Subcutaneous adipose tissue (tissue), 4 donors: ENCODE data around the gene HEXA. TPM values are rescaled to one million over a fixed set of nuclear protein-coding genes. Genes with fewer than 3 reads are reported as not detected.

Source experiments
- total RNA-seq, 4 donors: library from RNA; depleted of rRNA; stranded (reverse); fragments of >200 nt; gene quantifications; one replicate each; pipeline ENCODE4 v1.1.0, GENCODE V29; 2016
- TF ChIP-seq, protein P1 (sequence below): fragments of 450-650 bp; IDR thresholded peaks from one replicate; pipeline ENCODE4 v1.5.1; 2016; ENCODE audit warnings: low read depth, mild to moderate bottlenecking, control low read depth, antibody characterized with exemption, moderate library complexity

Gene HEXA
- total RNA-seq, 4 donors from 2014 or later, result 59.8 to 210 (median 105) TPM

DNA sequence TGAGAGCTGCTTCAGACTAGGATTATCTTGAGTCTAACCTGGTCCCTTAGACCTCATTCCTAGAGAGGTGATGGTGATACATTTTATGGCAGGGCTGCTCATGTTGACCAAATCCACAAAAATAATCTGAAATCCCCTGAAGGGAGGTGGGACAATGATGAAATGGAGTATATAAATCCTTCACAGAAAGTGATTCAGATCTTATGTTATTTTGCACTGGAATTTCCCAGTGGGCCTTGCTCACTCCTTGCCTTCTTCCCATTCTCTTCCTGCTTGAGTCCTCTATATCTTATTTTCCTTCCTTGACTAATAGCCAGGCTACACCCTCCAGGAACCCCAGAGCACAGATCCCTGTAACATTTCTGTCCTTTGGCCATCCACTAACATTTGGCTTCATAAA, 11.9 kb upstream of the HEXA start:
- TF ChIP-seq, protein P1, sequence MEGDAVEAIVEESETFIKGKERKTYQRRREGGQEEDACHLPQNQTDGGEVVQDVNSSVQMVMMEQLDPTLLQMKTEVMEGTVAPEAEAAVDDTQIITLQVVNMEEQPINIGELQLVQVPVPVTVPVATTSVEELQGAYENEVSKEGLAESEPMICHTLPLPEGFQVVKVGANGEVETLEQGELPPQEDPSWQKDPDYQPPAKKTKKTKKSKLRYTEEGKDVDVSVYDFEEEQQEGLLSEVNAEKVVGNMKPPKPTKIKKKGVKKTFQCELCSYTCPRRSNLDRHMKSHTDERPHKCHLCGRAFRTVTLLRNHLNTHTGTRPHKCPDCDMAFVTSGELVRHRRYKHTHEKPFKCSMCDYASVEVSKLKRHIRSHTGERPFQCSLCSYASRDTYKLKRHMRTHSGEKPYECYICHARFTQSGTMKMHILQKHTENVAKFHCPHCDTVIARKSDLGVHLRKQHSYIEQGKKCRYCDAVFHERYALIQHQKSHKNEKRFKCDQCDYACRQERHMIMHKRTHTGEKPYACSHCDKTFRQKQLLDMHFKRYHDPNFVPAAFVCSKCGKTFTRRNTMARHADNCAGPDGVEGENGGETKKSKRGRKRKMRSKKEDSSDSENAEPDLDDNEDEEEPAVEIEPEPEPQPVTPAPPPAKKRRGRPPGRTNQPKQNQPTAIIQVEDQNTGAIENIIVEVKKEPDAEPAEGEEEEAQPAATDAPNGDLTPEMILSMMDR, result no peak

DNA sequence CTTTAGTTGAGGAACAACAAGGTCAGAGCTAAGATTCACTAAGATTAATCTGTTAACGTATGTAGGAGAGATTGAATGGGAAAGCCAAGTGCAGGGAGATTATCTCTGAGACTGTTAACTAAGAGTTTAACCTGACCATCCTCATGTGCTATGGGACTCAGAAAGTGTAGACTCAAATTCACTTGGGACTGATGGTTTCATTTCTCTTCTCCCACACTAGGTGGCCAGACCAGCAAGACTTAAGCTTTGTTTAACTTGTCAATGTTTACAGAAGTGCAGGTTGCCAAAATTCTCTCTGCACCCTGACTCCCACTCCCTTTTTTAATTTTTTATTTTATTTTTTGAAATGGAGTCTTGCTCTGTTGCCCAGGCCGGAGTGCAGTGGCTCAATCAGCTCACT, 6.3 kb upstream of the HEXA start:
- TF ChIP-seq, protein P1, result no peak

DNA sequence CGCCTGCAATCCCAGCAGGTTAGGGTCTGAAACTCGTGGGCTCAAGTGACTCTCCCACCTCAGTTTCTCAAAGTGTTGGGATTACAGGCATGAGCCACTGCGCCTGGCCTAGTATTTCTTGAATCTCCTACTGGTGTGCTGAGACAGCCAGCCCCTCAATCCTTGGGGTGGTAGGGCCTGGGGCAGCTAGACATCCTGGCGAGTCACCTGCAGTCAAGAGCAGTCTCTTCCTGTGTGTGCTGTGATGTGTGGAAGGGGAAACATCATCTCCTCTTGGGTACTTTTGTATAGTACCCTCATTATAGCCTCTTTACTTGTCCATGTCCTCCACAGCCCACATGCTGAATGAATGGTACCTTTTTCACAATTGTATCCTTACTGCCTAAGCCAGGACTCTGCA, 4.9 kb upstream of the HEXA start:
- TF ChIP-seq, protein P1, result no peak

DNA sequence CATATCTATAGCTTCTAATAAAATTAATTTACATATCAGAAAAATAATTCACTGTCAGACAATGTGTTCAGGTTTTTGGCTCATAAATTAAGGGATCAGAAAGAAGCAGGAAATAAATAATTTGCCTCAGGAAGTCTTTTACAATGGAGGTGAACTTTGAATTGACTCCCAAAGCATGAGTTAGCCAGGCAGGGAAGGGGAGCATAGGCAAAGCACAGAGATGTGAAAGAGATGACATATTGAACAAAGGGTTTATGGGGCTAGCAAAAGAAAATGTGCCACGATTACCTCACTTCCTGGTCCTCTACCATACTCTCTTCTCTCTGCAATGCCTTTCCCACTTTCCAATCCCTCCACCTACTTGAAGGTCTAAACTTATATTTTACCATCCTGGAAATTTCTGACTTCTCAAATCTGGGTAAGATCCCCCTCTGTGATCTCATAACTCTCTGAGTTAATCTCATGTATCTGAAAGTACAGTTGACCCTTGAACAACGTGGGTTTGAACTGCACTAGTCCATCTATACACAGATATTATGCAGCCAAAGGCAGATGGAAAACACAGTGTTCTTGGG, 4.1 kb upstream of the HEXA start:
- TF ChIP-seq, protein P1, result no peak

DNA sequence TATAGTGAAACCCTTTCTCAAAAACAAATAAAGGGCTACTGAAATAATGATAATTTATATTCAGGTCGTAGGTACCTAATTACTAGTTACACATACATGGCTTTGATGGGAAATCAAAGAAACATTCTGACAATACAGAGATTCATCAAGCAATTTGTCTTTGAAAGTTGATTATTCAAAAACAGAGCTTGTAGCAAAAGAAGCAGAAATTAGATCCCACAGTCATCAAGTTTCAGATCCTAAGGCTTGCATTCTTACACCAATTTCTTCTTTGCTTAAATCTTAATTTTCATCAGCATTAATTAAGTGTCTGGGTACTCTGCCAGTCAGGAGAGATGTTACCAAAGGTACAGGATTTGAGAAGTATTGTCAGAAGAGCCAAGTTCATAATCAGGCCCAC, 1.5 kb upstream of the HEXA start:
- TF ChIP-seq, protein P1, result no peak

DNA sequence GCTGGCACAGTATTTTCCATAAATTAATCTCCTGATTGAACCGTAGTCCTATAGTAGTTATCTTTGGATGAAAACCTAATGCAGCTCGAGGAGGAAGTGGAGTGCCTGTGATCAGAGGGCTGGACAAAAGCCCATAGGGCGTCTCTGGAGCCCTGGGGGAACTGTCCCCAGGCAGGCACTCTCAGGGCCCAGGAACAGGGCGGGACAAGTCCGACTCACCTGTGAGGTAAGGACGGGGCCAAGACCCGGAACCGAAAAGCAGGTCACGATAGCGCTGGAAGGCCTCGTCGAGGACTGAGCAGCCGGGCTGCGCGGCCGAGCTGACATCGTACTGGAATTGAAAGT, 341 bp downstream of the HEXA start:
- TF ChIP-seq, protein P1, result no peak

DNA sequence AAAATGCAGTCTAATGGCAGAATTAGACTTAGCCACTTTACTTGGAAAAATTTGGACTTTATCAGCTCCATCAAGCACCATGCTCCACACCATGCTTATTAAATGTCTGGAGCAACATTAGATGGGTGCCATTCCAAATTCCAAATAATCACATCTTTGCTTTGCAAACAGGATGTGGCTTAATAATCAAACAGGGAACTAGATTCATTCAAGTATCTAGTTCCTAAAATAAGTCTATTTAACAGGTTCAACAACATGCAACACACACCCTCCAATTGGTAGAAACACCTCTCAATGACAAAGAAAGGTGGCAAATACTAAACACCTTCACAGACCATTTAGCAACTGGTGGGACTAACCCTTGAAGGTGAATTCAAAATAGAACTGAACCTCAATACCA, 3.5 kb downstream of the HEXA start:
- TF ChIP-seq, protein P1, result no peak

DNA sequence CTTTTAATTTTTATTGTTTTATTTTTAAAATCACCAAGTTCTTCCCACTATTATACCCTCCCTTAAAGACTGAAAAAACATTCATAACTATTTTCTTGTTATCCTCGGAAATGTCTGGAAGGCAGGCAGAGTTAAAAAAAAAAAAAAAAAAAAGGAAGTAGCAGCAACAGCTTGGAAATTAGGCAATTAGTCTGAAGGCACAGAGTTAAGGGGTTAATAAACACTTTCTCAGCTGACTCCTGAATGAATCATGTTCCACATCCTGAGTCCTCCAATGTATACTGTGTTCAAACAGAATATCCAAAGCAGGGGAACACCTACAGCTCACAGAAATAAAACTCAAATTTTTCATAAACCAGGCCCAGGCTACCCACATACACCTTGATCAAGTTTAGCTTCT, 5.8 kb downstream of the HEXA start:
- TF ChIP-seq, protein P1, result no peak
